Left lung (tissue), 10 donors: ENCODE measurements around the gene HCST. TPM values are rescaled to one million over a fixed set of nuclear protein-coding genes. Genes with fewer than 3 reads are reported as not detected.
"Not testable (repeated sequence)": the region's sequence is repeated elsewhere in the genome, so short reads cannot be mapped to it uniquely, and the experiment has no call there.

Source experiments
- ATAC-seq: fragments of 200-7000 bp; cut with Tn5 transposase; one replicate; pipeline ENCODE4 v1.9.1; 2020; ENCODE audit warnings: moderate library complexity
- DNase-seq, 4 donors: peaks; one replicate each; pipeline ENCODE4 v3.0.0-alpha.2; 2013 to 2020
- H3K27ac ChIP-seq, 2 donors: fragments of 200-600 bp; sonication (generic) in 1 of 2; one replicate each; pipeline versions ENCODE4 v1.5.0 to v1.8.0; 2020 to 2021
- H3K27me3 ChIP-seq, 2 donors: fragments of 200-600 bp; sonication (generic) in 1 of 2; one replicate each; pipeline versions ENCODE4 v1.5.0 to v1.8.0; 2020 to 2021
- H3K36me3 ChIP-seq, 2 donors: fragments of 200-600 bp; sonication (generic) in 1 of 2; one replicate each; pipeline versions ENCODE4 v1.5.0 to v1.8.0; 2020 to 2021
- H3K4me1 ChIP-seq, 2 donors: fragments of 200-600 bp; one replicate each; pipeline ENCODE4 v1.8.0; 2021
- H3K4me3 ChIP-seq, 2 donors: fragments of 200-600 bp; sonication (generic) in 1 of 2; one replicate each; pipeline versions ENCODE4 v1.5.0 to v1.8.0; 2020 to 2021; ENCODE audit warnings: mild to moderate bottlenecking in 1 of 2
- H3K9me3 ChIP-seq, 2 donors: fragments of 200-600 bp; sonication (generic) in 1 of 2; one replicate each; pipeline versions ENCODE4 v1.5.0 to v1.8.0; 2020 to 2021
- intact Hi-C, 2 donors: fragments of 100-400 bp; cut with DNase I; formaldehyde crosslinking; loops; one replicate each; pipeline versions ENCODE4 v1.11.2 to v1.14.2; 2022
- polyA plus RNA-seq, 6 donors: library from polyadenylated mRNA; unstranded; fragments of 120-200 nt; gene quantifications; one replicate each; pipeline ENCODE4 v1.2.1, GENCODE V29; 2013; ENCODE audit not compliant: insufficient read length in 6 of 6
- total RNA-seq, 2 donors: library from RNA; stranded (reverse); fragmentation: NEBNext Ultra II Directional; extraction: Animal tissue kit (Norgen Biotek cat#: 25700); gene quantifications; one replicate each; pipeline ENCODE4 v1.2.1, GENCODE V29; 2021
- TF ChIP-seq, protein P1 (sequence below), 2 donors: fragments of 200-600 bp; sonication (generic) in 1 of 2; IDR thresholded peaks; one replicate each; pipeline versions ENCODE4 v1.5.0 to v1.8.0; 2021; ENCODE audit warnings: antibody characterized with exemption in 2 of 2
- donor health status: DM: no; HTN: yes; CAD: no.
- donor health status: DM: no; HTN: no; CAD: no.

Gene HCST
- total and polyA plus RNA-seq, 8 donors, result 3.6 to 26.0 (median 4.9) TPM

DNA sequence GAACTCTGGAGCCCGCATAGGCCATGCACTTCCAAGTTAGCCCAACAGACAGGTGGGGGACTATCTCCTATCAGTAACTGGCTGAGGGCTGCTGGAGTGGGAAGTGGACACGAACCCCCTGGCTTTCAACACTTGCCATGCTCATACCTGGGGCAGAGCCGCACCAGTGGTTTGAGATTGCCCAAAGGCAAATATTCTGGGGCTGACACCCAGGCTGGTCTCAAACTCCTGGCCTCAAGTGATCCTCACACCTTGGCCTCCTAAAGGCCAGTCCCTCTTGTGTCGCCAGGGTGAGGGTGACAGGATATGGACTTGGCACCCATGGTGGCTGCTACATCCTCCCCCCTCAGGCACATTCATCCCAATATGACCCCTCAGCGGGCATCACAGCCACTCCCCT is 15.1 kb upstream of the HCST start:
- Histone ChIP-seq H3K4me3 (no peak overlapping the region), H3K27ac (no peak overlapping the region), H3K4me1 (no peaks in the 10 kb centered on the region), H3K36me3 (peaks cover 0 to 63% of the 10 kb centered on the region in 2 donors), H3K27me3 (no peaks in the 10 kb centered on the region), H3K9me3 (no peaks in the 10 kb centered on the region)
- intact Hi-C loops, result no loop called here
- ATAC-seq (no peak), DNase-seq (no peak)
- TF ChIP-seq, protein P1, sequence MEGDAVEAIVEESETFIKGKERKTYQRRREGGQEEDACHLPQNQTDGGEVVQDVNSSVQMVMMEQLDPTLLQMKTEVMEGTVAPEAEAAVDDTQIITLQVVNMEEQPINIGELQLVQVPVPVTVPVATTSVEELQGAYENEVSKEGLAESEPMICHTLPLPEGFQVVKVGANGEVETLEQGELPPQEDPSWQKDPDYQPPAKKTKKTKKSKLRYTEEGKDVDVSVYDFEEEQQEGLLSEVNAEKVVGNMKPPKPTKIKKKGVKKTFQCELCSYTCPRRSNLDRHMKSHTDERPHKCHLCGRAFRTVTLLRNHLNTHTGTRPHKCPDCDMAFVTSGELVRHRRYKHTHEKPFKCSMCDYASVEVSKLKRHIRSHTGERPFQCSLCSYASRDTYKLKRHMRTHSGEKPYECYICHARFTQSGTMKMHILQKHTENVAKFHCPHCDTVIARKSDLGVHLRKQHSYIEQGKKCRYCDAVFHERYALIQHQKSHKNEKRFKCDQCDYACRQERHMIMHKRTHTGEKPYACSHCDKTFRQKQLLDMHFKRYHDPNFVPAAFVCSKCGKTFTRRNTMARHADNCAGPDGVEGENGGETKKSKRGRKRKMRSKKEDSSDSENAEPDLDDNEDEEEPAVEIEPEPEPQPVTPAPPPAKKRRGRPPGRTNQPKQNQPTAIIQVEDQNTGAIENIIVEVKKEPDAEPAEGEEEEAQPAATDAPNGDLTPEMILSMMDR (IDR thresholded peaks at IDR 0.05), result no peak

DNA sequence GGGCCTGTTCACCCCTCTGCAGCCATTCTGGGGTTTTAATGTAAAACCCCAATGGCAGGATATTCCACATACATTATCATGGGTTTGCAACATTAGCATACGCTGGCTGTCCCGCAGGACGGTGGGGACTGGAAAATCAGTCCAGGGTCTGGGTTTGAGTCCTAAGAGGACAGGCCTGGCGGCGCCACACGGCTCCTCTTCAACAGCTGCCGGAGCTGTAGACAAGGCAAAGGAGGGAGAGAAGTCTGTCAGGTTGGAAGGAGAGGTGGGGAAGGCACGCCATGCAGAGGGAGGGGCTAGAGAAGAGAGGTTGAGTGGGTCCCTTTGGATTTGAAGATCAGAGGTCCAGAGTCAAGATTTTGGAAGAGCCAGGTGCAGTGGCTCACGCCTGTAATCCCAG is 13.9 kb upstream of the HCST start:
- no peak for ATAC-seq
- Histone ChIP-seq H3K36me3 (peaks cover 0 to 75% of the 10 kb centered on the region in 2 donors), H3K9me3 (no peaks in the 10 kb centered on the region), H3K4me3 (no peak overlapping the region), H3K27me3 (no peaks in the 10 kb centered on the region), H3K27ac (no peak overlapping the region), H3K4me1 (no peaks in the 10 kb centered on the region)
- TF ChIP-seq, protein P1 (IDR thresholded peaks at IDR 0.05), result no peak
- intact Hi-C loops, result no loop called here
- no peak for DNase-seq

DNA sequence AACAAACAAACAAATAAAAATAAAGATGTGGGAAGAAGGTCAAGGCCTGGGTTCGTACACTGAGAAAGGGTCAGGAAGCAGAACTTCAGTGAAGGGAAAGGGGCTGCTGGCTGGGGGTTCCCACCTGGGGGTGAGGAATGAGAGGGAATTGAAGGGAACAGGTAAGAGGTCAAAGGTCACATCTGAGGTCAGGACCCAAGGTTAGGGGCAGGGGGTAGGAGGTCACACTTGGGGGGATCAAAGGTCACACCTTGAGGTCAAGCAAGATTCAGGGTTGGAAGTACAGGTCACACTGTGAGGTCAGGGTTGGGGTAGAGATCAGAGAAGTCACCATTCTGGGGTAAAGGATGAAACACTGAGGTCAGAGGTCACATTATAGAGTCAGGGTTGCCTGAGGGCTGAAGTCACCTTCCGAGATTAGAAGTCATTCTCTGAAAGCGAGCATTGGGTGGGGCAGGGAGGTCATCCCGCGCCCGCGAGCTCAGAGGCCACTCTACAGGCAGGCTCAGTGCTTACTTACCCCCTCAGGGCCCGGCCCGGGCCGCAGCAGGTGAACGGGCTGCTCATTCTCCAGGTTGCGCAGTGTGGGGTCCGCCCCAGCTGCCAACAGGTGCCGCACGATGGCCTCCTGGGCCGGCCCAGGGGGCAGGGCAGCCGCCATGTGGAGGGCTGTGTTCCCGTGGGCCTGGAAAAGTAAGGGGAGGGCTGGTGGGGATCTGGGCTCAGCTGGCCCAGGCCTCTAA is 12.8 kb upstream of the HCST start:
- Histone ChIP-seq H3K4me3 (no peak overlapping the region), H3K27ac (no peak overlapping the region), H3K27me3 (no peaks in the 10 kb centered on the region), H3K9me3 (no peaks in the 10 kb centered on the region), H3K4me1 (no peaks in the 10 kb centered on the region), H3K36me3 (peaks cover 0 to 86% of the 10 kb centered on the region in 2 donors)
- intact Hi-C loops, result no loop called here
- TF ChIP-seq, protein P1 (IDR thresholded peaks at IDR 0.05), result no peak
- ATAC-seq (no peak), DNase-seq (no peak)

DNA sequence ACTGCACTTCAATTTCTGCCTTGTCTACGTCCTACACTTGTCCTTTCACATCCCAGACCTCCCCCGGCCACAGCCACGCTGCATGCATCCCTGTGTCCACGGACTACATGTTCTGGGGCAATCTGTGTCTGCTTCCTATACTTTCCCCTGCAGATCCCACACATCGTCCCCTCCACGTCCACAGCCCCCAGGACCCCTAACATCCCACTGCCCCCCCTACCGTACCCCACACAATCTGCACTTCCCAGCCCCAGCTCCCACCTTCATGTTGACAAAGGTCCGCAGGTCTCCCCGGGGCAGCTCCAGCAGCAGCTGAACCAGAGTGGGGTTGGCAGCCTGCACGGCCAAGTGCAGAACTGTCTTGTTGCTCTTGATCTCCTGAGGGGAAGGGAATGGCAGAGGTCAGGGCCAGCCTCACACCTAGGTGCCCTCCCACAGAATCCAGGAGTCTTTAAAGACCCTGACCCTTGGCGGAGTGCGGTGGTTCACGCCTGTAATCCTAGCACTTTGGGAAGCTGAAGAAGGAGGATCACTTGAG is 12.1 kb upstream of the HCST start:
- ATAC-seq, result no peak
- DNase-seq, result no peak
- intact Hi-C loops, result no loop called here
- Histone ChIP-seq H3K4me1 (peaks cover 0 to under 1% of the 10 kb centered on the region in 2 donors), H3K36me3 (peaks cover 0 to 93% of the 10 kb centered on the region in 2 donors), H3K27ac (no peak overlapping the region), H3K9me3 (no peaks in the 10 kb centered on the region), H3K27me3 (no peaks in the 10 kb centered on the region), H3K4me3 (no peak overlapping the region)
- TF ChIP-seq, protein P1 (IDR thresholded peaks at IDR 0.05), result no peak

DNA sequence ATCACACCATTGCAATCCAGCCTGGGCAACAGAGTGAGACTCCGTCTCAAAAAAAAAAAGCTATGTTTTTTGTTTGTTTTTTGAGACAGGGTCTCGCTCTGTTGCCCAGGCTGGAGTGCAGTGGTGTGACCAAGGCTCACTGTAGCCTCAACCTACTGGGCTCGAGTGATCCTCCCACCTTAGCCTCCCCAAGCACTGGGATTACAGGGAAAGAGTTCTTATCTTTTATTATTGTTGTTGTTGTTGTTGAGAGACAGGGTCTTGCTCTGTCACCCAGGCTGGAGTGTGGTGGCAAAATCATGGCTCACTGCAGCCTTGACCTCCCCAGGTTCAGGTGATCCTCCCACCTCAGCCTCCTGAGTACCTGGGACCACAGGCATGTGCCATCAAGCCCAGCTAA is 10.5 kb upstream of the HCST start:
- Histone ChIP-seq H3K36me3 (peaks cover 0 to 100% of the 10 kb centered on the region in 2 donors), H3K4me1 (peaks cover 0 to 11% of the 10 kb centered on the region in 2 donors)
- H3K9me3 ChIP-seq, H3K27ac ChIP-seq, H3K4me3 ChIP-seq, ATAC-seq, intact Hi-C loops, H3K27me3 ChIP-seq: not testable (repeated sequence)
- DNase-seq, result peak in 1 of 4 donors; percentile 3
